ENCODE results near the gene TNK2.

- TF ChIP-seq POLR2A (IDR thresholded peaks at IDR 0.05) = no peak
- TF ChIP-seq, protein P1, sequence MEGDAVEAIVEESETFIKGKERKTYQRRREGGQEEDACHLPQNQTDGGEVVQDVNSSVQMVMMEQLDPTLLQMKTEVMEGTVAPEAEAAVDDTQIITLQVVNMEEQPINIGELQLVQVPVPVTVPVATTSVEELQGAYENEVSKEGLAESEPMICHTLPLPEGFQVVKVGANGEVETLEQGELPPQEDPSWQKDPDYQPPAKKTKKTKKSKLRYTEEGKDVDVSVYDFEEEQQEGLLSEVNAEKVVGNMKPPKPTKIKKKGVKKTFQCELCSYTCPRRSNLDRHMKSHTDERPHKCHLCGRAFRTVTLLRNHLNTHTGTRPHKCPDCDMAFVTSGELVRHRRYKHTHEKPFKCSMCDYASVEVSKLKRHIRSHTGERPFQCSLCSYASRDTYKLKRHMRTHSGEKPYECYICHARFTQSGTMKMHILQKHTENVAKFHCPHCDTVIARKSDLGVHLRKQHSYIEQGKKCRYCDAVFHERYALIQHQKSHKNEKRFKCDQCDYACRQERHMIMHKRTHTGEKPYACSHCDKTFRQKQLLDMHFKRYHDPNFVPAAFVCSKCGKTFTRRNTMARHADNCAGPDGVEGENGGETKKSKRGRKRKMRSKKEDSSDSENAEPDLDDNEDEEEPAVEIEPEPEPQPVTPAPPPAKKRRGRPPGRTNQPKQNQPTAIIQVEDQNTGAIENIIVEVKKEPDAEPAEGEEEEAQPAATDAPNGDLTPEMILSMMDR (IDR thresholded peaks at IDR 0.05) = no peak
These were observed 40.0 kb downstream of the TNK2 start for GRCh38 chr3:195868336-195868865.
